NCI-H526 (cell line): ENCODE data around the gene PDZRN4.
A peak's percentile ranks its signal among the peaks of the same experiment; 100 is the strongest.
"Not testable (repeated sequence)": the region's sequence is repeated elsewhere in the genome, so short reads cannot be mapped to it uniquely, and the experiment has no call there.

Experiments used
- DNase-seq, 2 experiments: peaks; one replicate each; lab custom pipeline; 2025; lab: John Stamatoyannopoulos, UW

PDZRN4 gene

DNA sequence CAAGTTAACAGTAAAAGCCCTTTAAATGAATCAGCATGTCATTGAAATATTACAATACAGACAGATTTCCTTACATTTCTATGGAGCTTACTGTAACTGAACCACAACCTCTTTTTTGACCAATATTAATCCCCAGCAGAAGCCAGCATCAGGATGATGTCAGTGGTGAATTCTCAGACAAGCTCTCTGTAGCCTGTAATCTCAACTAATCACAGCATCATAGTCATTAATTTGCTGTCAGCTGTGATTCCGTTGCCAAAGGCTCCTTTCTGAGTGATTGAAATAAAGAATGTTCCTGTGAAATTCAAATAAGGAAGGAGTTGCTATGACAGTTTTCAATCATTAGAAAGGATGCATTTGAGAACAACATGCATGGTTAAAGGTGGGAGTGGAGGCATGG lies 323.1 kb downstream of the PDZRN4 start:
- DNase-seq = no peak

DNA sequence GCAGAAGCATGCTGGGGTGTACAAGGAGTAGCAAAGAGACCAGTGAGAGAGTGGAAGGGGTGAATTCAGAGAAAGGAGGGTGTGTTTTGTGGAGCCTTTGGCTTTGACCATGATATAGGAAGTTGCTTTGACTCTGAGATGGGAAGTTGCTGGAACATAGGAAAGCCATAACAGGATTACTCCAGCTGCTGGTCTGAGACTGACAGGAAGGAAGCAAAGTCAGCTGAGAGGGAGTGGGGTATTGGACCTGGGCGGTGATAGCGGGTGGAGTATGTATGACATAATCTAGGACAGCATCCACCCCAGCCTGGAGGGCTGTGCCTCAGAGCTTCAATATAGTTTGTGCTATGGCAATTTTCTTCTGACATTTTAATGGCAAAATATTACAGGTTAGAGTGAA lies 324.4 kb downstream of the PDZRN4 start:
- no peak for DNase-seq

DNA sequence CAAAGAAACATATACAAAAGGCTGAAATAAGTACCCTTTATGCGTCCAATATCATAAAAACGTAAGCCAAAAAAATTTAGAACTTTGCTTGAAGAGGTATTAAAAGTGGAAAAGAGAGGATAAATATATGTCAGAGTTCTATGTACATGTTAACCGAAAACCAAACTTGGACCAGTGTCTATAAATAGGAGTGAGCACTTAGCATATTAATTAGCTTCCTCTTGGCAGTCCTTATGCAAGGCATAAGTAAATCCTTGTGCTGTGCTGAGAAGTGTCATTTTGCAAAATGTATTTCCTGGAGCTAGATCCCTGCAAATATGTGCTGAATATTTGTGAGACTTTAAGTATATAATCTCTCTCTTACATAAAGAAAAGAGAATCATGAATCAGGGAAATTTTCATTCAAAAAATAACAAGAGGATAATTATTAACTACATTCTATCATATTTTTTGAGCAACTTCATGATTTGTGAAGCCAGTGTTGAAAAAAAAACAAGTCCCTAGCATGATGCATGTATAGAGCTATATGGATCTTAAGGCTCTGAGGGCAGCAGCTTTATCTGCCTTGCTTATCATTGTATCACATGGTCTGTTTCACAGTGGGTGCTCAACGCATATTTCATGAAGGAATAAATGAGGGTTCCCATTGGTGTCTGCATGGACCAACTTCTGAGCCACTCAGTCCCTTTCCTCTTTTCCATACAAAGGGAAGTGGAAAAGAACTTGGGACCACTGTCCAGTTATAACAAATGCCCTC lies 326.1 kb downstream of the PDZRN4 start:
- DNase-seq = no peak

DNA sequence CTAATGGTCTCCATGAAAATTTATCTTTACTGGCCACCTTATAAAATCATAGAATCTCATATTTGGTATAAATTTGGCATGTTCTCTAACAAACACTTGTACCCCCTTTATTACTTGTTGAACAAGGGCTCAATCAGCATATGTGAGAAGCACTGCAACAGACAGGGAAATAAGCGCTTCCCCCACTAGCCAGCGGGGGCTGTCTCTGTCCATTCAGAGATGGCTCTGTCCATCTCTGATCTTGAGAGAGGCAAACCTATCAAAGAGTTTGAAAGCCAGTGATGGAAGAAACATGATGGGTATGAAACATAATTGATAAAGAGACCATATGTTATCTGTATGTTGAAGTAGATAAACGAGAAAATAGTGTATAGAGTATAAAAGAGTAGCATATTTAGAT lies 326.8 kb downstream of the PDZRN4 start:
- peak in 1 of 2 experiments; percentile 19 for DNase-seq

DNA sequence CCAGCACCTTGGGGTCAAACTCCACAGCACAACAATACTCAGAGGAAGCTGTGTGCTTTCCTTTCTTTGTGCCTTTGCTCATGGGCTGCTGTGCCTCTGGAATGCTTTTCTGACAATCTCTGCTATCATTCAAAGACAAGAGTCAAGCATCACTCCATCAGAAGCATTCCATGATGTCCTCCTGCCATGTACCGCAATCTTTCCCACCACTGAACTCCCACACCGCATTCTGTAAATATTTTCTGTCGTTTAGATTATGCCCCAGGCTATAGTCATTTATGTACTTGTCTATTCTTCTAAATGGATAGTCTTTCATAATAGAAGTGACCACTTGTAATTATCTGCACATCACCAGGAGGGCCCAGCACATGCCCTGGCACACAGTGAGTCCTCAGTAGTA lies 327.8 kb downstream of the PDZRN4 start:
- DNase-seq = no peak

DNA sequence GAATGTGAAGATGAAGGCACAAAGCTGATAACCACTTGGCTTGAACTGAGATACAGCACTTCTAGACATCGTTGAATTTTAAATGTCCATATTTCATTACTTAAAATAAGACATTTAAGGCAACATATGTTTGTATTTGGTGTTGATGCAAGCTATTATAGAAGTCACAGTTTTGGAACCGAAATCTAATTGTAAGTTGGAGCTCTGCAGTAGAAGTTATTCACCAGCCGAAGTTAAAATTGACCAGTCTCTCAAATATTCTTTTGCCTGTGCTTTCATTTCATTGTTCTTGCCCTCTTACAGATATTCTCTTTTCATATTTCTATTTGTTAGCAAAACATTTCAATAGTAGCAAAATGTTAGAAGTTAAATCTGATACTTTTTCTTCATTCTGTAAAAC lies 332.7 kb downstream of the PDZRN4 start:
- DNase-seq = no peak

DNA sequence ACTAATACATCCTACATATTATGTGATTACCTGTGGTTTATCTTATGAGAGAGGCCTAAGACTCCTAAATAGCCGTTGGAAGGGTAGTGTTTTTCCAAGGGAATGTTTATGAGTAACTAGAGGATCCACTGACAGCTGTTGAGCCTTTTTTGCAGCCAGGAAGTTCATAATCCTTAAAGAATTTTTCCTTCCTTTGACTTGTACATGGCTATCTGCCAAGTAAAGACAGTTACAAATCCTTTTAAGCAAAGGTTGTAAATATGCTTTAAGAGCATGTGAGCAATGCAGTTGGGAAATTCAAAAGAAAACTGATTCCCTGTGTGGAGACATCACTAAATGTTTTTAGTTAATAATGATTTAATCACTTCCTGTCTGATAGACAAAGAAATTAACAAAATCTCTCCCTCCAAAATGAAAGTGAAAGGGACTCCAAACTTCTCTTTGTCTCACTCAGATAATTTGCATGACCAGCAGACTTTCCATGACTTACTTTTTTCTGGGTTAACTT lies 333.8 kb downstream of the PDZRN4 start:
- DNase-seq = peak; percentile 19 to 44

DNA sequence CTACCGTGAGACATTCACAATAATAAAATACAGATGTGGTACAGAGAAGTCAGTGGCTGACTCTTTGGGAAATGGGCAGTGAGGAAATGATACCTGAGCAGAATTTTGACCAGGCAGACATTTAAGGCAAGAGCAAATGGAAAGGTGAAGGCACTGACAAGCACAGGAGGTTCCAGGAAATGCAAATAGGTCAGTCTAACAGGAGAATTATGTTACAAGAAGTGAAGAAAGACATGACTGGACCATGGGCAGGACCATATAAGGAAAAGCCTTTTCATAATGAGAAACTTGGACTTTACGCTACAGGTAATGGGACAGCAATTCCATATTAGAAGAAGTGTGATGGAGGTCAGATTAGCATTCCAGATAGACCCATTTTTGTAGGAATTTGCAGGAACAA lies 338.9 kb downstream of the PDZRN4 start:
- DNase-seq = no peak

DNA sequence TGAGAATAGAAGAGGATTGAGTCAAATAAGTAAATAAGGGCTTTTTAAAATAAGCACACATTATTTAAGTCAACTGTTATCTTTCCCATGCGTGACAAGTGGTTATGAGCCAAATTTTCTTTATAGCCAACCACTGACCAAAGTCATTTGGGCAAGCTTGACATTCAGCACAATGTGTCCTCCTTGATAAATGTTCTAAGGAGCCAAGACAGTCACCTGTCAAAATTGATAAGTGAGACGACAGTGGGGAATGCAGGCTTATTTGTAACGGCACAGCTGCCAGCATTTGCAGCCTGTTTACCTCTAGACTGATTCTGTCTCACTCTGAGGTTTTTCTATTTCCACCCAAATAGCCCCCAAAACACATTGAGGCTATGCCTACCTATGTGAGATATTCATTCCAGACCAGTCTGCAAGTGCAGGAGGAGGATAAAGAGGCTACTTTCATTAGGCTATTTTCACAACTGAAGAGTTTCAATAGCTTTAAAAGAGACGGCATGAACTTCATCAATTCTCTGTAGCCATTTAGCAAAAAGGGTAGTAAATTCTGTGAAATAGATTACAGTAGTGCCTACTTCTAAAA lies 339.5 kb downstream of the PDZRN4 start:
- no peak for DNase-seq

DNA sequence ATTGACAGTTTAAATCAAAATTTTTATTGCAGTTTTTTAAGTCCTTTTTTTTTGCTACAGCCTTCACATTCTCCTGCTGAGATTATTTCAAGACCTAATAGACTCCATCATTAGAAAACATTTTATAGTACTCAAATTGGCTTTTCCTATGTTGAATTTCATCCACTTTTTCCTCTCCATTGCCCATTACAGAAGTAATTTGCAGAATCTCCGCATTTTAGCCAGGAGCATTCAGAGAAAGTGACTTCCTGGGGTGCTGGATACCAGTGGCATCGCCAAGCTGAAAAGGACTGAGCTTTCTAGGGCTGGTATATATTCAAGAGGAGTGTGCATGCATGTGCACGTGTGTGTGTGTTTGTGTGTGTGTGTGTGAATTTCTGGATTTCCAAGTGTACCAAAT lies 340.8 kb downstream of the PDZRN4 start:
- DNase-seq = no peak

DNA sequence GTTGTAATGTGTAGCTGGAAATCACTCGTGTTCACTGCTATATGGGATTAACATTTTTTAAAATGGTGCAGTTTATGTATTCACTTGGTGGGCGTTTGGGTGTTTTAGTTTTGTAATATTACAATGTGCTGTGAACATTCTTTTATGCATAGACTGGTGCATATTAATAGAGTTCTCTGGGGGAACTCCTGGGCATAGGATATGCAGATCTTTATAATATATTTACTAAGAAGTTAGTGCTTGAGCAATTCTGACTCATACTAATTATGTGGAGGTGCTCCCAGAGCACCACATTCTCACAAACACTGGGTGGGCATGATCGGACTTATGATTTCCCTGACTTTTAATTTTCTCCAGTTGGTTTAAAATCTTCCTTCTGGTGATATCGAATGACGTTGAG lies 342.3 kb downstream of the PDZRN4 start:
- DNase-seq = no peak

DNA sequence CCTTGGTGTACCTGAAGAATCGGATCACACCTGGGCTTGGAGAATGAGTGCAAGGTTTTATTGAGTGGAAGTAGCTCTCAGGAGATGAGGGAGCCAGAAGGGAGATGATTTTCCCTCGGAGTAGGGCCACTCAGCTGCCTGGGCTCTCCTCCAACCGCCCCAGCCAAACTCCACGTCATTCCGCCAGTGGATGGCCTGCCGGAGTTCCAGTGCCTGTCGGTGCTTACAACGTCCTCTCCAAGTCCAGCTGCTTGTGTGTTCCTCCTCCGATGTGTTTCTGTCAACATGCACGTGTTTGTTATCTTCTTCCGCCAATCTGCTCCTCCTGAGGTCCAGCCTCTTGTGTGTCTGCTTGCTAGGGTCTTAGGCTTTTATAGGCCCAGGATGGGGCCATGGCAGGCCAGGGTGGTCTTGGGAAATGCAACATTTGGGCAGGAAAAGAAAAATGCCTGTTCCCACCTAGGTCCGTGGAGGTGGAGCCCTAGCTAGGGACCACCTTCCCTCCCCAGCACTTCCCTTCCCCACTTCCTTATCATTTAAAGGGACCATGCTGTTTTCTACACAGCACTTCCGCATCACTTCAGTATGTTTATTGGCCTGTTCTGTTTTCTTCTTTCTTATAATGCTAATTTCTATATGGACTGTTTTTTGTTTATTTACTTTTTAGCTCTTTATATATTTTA lies 343.2 kb downstream of the PDZRN4 start:
- DNase-seq = no peak

DNA sequence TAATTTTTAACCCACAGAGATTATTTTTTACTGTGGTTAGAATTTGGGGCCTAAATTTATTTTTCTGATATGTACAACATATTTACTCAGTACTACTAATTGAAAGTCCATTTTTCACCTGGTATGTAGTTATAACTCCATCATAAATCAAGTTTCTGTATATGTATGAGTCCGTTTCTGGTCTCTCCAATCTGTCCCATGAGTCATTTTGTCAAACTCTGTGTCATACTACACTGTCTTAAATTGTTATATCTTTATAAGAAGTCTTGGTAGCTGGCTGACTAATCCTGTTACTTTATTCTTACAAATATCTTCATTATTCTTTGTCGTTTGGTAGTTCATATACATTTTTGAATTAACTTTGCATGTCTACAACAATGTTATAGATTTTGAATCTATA lies 344.0 kb downstream of the PDZRN4 start:
- DNase-seq = no peak

DNA sequence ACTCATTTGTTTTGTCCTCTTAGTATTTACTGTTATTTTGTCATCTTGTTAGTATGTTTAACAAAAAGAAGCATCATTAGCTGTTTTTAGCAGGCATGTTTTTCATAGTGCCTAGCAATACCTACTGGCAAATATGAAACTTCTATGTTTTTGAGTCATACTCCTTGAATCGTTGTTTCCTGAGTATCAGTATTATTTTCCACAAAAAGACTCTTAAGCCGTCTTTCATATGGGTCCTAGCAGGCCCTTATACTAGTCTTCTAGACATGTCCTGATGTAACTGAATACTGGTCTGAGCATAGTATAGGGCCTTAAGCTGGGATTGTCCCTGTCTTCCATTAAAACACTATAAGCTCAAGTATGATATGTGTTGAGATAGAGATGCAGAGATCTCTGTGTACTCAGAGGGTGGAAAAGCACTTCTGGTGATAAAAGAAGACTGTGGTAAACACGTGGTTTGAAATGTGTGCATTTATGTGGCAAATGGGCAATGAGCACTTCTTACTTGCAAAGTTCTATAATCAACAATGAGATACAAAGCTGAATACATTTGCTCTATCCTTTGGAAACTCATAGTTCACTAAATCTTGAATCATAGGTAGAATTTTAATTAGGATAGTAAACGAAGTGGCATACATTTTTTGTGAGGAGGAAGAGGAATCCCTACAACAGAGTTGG lies 348.8 kb downstream of the PDZRN4 start:
- DNase-seq = no peak

DNA sequence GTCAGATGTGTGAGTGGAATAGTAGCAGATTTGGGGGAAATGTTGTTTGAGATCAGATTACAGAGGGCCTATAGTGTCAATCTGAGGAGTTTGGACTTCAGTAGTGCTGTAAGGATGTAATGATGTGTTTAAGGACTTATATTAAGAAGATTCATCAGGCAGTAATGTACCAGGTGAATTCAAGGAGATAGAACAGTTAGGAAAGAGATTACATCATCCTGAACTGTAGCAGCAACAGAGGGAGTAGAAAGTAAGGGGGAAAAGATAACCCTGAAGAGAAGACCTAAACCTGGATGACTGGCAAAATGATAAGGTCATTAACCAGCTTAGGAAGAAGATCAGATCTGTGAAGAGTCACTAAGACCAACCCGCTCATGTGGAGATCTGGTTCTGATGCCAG lies 349.4 kb downstream of the PDZRN4 start:
- DNase-seq = no peak

DNA sequence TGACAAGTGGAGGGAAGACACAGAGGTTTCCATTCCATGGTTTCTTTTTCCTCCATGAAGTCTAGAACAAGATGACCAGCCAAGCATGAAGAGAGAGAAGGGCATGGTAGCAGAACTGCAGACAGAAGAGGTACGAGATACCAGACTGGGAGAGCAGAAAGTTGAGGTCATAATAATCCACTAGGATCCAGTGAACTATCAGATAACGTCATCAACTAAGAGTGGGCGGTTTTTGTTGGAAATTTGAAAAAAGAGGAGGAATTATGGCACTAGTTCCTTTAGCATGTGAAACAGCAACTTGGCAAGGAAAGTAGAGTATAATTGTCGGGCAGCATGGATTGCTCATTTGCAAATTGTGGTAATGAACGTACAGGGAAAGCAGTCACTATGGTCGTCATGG lies 357.6 kb downstream of the PDZRN4 start:
- DNase-seq = no peak

DNA sequence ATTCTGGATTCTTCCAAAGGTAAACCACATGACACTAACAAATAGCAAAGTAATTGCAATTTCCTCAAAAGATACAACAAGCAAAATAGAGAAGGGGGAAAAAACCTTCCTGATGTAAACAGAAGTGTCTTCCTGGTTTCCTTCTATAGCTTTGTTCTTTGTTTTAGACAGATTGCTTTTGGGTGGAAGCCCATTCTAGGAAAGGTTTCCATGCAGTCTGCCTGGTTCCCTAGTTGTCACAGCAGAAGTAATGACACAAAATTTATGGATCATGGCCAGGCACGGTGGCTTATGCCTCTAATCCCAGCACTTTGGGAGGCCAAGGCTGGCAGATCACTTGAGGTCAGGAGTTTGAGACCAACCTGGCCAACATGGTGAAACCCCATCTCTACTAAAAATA lies 359.0 kb downstream of the PDZRN4 start:
- not testable (repeated sequence) for DNase-seq

DNA sequence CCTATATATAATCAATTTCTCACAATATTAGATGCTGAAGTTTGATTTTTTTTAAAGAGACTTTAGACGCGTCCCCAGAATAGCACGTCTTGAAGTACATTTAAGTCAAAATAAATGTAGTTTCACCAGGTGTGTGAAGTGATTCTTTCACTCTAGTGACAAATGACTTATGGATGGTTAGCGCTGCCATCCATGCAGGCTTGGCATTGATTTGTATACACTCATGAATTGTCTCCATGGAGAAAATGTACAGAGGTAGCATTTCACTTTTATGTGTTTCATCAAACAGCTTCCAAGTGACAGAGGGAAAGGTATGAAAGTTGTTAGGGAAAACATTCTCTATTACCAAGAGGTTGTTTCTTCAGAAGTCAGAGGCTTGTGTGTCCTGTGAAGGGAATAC lies 360.8 kb downstream of the PDZRN4 start:
- DNase-seq = no peak

DNA sequence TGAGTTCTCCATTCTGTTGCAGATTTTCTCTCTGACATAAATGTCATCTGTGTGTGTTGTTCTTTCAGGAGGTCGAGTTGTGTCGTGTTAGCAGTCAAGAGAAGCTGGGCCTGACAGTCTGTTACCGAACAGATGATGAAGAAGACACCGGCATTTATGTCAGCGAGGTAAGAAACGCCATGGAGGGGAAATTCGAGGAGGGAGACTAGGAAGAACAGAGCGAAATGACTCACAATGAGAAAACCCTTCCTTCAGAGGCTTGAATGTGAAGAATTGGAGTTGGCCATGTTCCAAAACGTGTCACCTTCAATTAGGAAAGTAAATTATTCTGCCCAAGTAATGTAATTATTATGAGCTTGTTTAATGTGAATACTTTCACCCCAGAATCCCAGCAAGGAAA lies 364.5 kb downstream of the PDZRN4 start:
- no peak for DNase-seq

DNA sequence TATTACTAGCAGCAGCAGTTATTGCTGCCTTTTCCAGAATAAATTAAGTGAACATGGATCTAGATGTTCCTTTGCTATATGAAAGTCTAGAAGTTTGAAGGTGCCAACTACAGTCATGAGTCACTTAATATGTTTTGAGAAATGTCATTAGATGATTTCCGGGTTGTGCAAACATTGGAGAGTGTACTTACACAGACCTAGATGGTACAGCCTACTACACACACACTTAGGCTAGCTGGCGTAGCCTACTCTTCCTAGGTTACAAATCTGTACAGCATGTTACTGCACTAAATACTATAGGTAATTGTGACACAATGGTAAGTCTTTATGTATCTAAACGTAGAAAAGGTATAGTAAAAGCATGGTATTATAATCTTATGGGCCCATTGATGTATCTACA lies 368.1 kb downstream of the PDZRN4 start:
- no peak for DNase-seq

DNA sequence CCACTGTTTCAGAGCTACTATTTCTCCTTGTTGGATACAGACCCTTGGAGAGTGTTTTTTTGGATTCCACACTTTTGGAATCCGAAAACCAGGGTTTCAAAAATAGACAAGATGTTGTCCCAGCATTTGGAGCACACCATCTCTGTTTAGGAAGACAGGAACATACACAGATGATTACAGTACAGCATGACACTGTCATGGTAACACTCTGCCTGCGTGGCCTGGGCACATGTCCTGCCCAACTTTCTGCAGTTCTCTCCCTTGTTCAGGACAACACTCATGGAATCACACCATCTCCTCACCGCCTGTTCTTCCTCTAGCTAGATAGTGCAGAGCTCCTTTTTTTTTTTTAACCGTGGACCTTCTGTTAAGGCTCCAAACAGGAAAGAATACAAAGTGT lies 369.2 kb downstream of the PDZRN4 start:
- no peak for DNase-seq

DNA sequence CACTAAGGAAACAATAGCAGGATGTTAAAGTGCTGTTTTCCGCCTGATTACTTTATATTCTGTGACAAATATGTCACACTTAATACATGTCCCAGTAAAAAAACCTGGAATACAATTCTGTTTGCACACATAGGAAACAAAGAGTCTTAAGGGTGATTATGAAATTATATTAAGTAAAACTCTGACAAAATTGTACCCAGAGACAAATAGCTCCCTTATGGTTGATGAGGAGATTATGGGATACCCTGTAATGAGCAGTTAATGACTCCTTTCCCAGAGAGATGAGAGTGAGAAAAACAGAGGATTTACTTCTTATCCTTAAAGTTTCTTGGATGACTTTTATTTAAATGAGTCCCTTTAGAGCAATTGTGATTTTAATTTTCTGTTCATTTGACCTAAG lies 370.6 kb downstream of the PDZRN4 start:
- no peak for DNase-seq

DNA sequence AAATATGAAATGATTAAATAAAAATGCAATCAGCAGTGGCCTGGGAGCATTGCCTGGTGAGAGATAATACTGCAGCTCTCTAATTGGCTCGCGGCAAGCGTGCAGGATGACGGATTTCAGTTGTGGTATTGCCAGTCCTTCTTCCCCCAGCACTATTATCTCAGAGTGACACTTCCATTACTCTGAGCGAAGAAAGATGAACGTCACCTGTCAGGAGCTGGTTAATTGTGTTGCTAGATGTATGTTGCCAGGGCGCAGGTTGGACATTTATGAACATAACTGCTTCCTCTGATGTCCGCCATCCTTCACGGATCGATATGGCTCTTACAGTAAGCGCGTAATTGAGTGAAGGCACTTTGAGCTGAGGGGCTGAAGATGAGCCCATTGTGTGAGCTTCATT lies 374.9 kb downstream of the PDZRN4 start:
- DNase-seq = no peak
